GM19468 (cell line): ENCODE measurements around the gene MAF.

Source experiments
- ATAC-seq: cut with Tn5 transposase; IDR thresholded peaks from one replicate; pipeline ENCODE4 v1.9.1; 2021; ENCODE audit warnings: mild to moderate bottlenecking, moderate library complexity, moderate number of reproducible peaks; ENCODE audit not compliant: unreplicated experiment; ENCODE audit errors: extremely low read depth

MAF gene

GRCh38 chr16:79600638-79601091 lies at the start of gene MAF:
TSS of gene MAF (minus strand) at chr16:79600737. CDS start at chr16:79599902, 835 bp downstream.
- no peak for ATAC-seq

GRCh38 chr16:79648826-79649225 lies 48.3 kb upstream of the MAF start:
- ATAC-seq = no peak

- ATAC-seq = no peak
These were observed 47.0 kb upstream of the MAF start for GRCh38 chr16:79647586-79647985.

GRCh38 chr16:79645701-79646100 lies 45.2 kb upstream of the MAF start:
- no peak for ATAC-seq

GRCh38 chr16:79644971-79645667 lies 44.6 kb upstream of the MAF start:
- ATAC-seq = no peak

GRCh38 chr16:79642652-79643051 lies 42.1 kb upstream of the MAF start:
- no peak for ATAC-seq

GRCh38 chr16:79640513-79641360 lies 40.2 kb upstream of the MAF start:
- ATAC-seq = no peak

GRCh38 chr16:79639576-79640311 lies 39.2 kb upstream of the MAF start:
- ATAC-seq = no peak

- ATAC-seq = no peak
These were observed 37.8 kb upstream of the MAF start for GRCh38 chr16:79638386-79638785.

GRCh38 chr16:79635488-79635887 lies 35.0 kb upstream of the MAF start:
- no peak for ATAC-seq

- no peak for ATAC-seq
These were observed 33.8 kb upstream of the MAF start for GRCh38 chr16:79634298-79634697.

- ATAC-seq = no peak
These were observed 31.8 kb upstream of the MAF start for GRCh38 chr16:79632289-79632688.

GRCh38 chr16:79628988-79629387 lies 28.5 kb upstream of the MAF start:
- ATAC-seq = no peak

- ATAC-seq = no peak
These were observed 28.0 kb upstream of the MAF start for GRCh38 chr16:79628501-79628975.

GRCh38 chr16:79627092-79627491 lies 26.6 kb upstream of the MAF start:
- ATAC-seq = no peak

GRCh38 chr16:79625738-79626137 lies 25.2 kb upstream of the MAF start:
- ATAC-seq = no peak

- no peak for ATAC-seq
These were observed 23.3 kb upstream of the MAF start for GRCh38 chr16:79623824-79624223.

- ATAC-seq = no peak
These were observed 22.5 kb upstream of the MAF start for GRCh38 chr16:79623062-79623461.

GRCh38 chr16:79621027-79621426 lies 20.5 kb upstream of the MAF start:
- no peak for ATAC-seq

- no peak for ATAC-seq
These were observed 18.1 kb upstream of the MAF start for GRCh38 chr16:79618692-79619050.
